Activated T-helper 1 cell treated with anti-CD3 and anti-CD28 coated beads, Interleukin-12 subunit alpha, Interleukin-12 subunit beta, Interleukin-2, Interleukin-4 antibody, amounts not matched to agents 30 ng/mL and 10 ng/mL and 1 ng/mL, durations not matched to agents 14 hours and 24 hours and 36 hours (primary cell): ENCODE results near the gene GMCL2. TPM values are rescaled to one million over a fixed set of nuclear protein-coding genes. Genes with fewer than 3 reads are reported as not detected.
A peak's percentile ranks its signal among the peaks of the same experiment; 100 is the strongest.
"Not testable (repeated sequence)": the region's sequence is repeated elsewhere in the genome, so short reads cannot be mapped to it uniquely, and the experiment has no call there.

Experiments used
- DNase-seq: peaks from one replicate; pipeline ENCODE4 v3.0.0; 2021; ENCODE audit warnings: low spot score
- H3K27ac Mint-ChIP-seq: one replicate; pipeline ENCODE4 v1.8.0; 2021; ENCODE audit warnings: mild to moderate bottlenecking, mixed read lengths
- H3K27me3 Mint-ChIP-seq: one replicate; pipeline ENCODE4 v1.8.0; 2022; ENCODE audit warnings: mild to moderate bottlenecking, moderate library complexity, mixed read lengths; ENCODE audit not compliant: insufficient read depth
- H3K36me3 Mint-ChIP-seq: one replicate; pipeline ENCODE4 v1.8.0; 2021; ENCODE audit warnings: low read depth, mixed read lengths
- H3K4me1 Mint-ChIP-seq: one replicate; pipeline ENCODE4 v1.8.0; 2021; ENCODE audit warnings: low read depth, mixed read lengths
- H3K4me3 Mint-ChIP-seq: one replicate; pipeline ENCODE4 v1.8.0; 2021; ENCODE audit warnings: mild to moderate bottlenecking, moderate library complexity, mixed read lengths
- H3K9me3 Mint-ChIP-seq: one replicate; pipeline ENCODE4 v1.8.0; 2021; ENCODE audit warnings: mixed read lengths
- intact Hi-C: fragments of 100-400 bp; cut with micrococcal nuclease; formaldehyde crosslinking; loops from one replicate; pipeline ENCODE4 v1.15.1; 2024
- total RNA-seq: library from RNA; stranded (reverse); gene quantifications from 2 replicates; pipeline ENCODE4 v1.2.3, GENCODE V29; 2022

GMCL2 gene
- total RNA-seq, 1 donor from 2014 or later, result not detected

- Mint-ChIP-seq H3K4me1 (peaks cover 19% of the 10 kb centered on the region), H3K9me3 (no peaks in the 10 kb centered on the region), H3K4me3 (peak overlapping the region; percentile 37), H3K27ac (no peak overlapping the region), H3K27me3 (peaks cover 4% of the 10 kb centered on the region), H3K36me3 (peaks cover 18% of the 10 kb centered on the region)
- DNase-seq, result no peak
- intact Hi-C loops, result loop anchor here (10.0 kb wide), 2 partner anchors 1177 to 1413 kb away; partner anchors contain the start of gene ZNF346
Measured at GRCh38 chr5:178201927-178202235, 14.7 kb upstream of the GMCL2 start.

- H3K9me3 Mint-ChIP-seq, result no peaks in the 10 kb centered on the region
Measured at GRCh38 chr5:178201221-178201926, 14.2 kb upstream of the GMCL2 start.

GRCh38 chr5:178199581-178200434 lies 12.6 kb upstream of the GMCL2 start:
- Mint-ChIP-seq H3K27me3 (peaks cover 13% of the 10 kb centered on the region), H3K9me3 (no peaks in the 10 kb centered on the region), H3K27ac (no peak overlapping the region), H3K36me3 (peaks cover 3% of the 10 kb centered on the region), H3K4me1 (peaks cover 7% of the 10 kb centered on the region), H3K4me3 (no peak overlapping the region)
- intact Hi-C loops, result loop anchor here (10.0 kb wide), 2 partner anchors 1175 to 1415 kb away; partner anchors contain the start of gene ZNF346
- no peak for DNase-seq

More at GRCh38 chr5:178201221-178201926, 14.2 kb upstream of the GMCL2 start:
- H3K27me3 Mint-ChIP-seq, result peaks cover 7% of the 10 kb centered on the region
- peaks cover 14% of the 10 kb centered on the region for H3K4me1 Mint-ChIP-seq
- no peak overlapping the region for H3K27ac Mint-ChIP-seq
- H3K36me3 Mint-ChIP-seq, result peaks cover 14% of the 10 kb centered on the region
- DNase-seq, result no peak
- no peak overlapping the region for H3K4me3 Mint-ChIP-seq
- intact Hi-C loops, result loop anchor here (10.0 kb wide), 2 partner anchors 1177 to 1413 kb away; partner anchors contain the start of gene ZNF346

GRCh38 chr5:178198706-178199105 lies 11.5 kb upstream of the GMCL2 start:
- H3K27ac Mint-ChIP-seq, result no peak overlapping the region
- H3K4me1 Mint-ChIP-seq, result peaks cover 13% of the 10 kb centered on the region
- intact Hi-C loops, result no loop called here
- H3K4me3 Mint-ChIP-seq, result no peak overlapping the region
- no peaks in the 10 kb centered on the region for H3K9me3 Mint-ChIP-seq
- H3K27me3 Mint-ChIP-seq, result peaks cover 21% of the 10 kb centered on the region
- no peaks in the 10 kb centered on the region for H3K36me3 Mint-ChIP-seq
- DNase-seq, result no peak

- H3K27ac Mint-ChIP-seq, H3K36me3 Mint-ChIP-seq, DNase-seq, intact Hi-C loops, H3K4me3 Mint-ChIP-seq, H3K9me3 Mint-ChIP-seq: not testable (repeated sequence)
- H3K4me1 Mint-ChIP-seq, result peaks cover 17% of the 10 kb centered on the region
- H3K27me3 Mint-ChIP-seq, result peaks cover 23% of the 10 kb centered on the region
Measured at GRCh38 chr5:178198151-178198550, 11.0 kb upstream of the GMCL2 start.

- H3K4me1 Mint-ChIP-seq, result peaks cover 20% of the 10 kb centered on the region
- no peak overlapping the region for H3K27ac Mint-ChIP-seq
- no peaks in the 10 kb centered on the region for H3K9me3 Mint-ChIP-seq
- peaks cover 31% of the 10 kb centered on the region for H3K27me3 Mint-ChIP-seq
- H3K4me3 Mint-ChIP-seq, result no peak overlapping the region
- no peak for DNase-seq
- intact Hi-C loops, result no loop called here
- no peaks in the 10 kb centered on the region for H3K36me3 Mint-ChIP-seq
Measured at GRCh38 chr5:178196986-178197385, 9.8 kb upstream of the GMCL2 start.

GRCh38 chr5:178196281-178196812 lies 9.2 kb upstream of the GMCL2 start:
- Mint-ChIP-seq H3K4me1 (peaks cover 20% of the 10 kb centered on the region), H3K27me3 (peaks cover 31% of the 10 kb centered on the region), H3K4me3 (no peak overlapping the region), H3K36me3 (no peaks in the 10 kb centered on the region), H3K9me3 (no peaks in the 10 kb centered on the region), H3K27ac (no peak overlapping the region)
- intact Hi-C loops, result no loop called here
- DNase-seq, result no peak

GRCh38 chr5:178194026-178194425 lies 6.9 kb upstream of the GMCL2 start:
- H3K36me3 Mint-ChIP-seq, result no peaks in the 10 kb centered on the region
- no peak overlapping the region for H3K27ac Mint-ChIP-seq
- intact Hi-C loops, result no loop called here
- H3K9me3 Mint-ChIP-seq, result no peaks in the 10 kb centered on the region
- H3K4me3 Mint-ChIP-seq, result no peak overlapping the region
- no peak for DNase-seq
- peaks cover 34% of the 10 kb centered on the region for H3K27me3 Mint-ChIP-seq
- peaks cover 20% of the 10 kb centered on the region for H3K4me1 Mint-ChIP-seq

GRCh38 chr5:178193251-178193809 lies 6.2 kb upstream of the GMCL2 start:
- H3K27me3 Mint-ChIP-seq, result peaks cover 34% of the 10 kb centered on the region
- H3K4me3 Mint-ChIP-seq, result no peak overlapping the region
- intact Hi-C loops, result no loop called here
- no peak overlapping the region for H3K27ac Mint-ChIP-seq
- H3K4me1 Mint-ChIP-seq, result peaks cover 20% of the 10 kb centered on the region
- H3K36me3 Mint-ChIP-seq, result no peaks in the 10 kb centered on the region
- no peak for DNase-seq
- H3K9me3 Mint-ChIP-seq, result no peaks in the 10 kb centered on the region

- H3K4me3 Mint-ChIP-seq, result no peak overlapping the region
- no peak for DNase-seq
- H3K36me3 Mint-ChIP-seq, result no peaks in the 10 kb centered on the region
- intact Hi-C loops, result no loop called here
- H3K9me3 Mint-ChIP-seq, result no peaks in the 10 kb centered on the region
- H3K27ac Mint-ChIP-seq, result no peak overlapping the region
- peaks cover 20% of the 10 kb centered on the region for H3K4me1 Mint-ChIP-seq
- peaks cover 34% of the 10 kb centered on the region for H3K27me3 Mint-ChIP-seq
Measured at GRCh38 chr5:178192787-178193186, 5.6 kb upstream of the GMCL2 start.

GRCh38 chr5:178192244-178192643 lies 5.1 kb upstream of the GMCL2 start:
- DNase-seq, result no peak
- peaks cover 20% of the 10 kb centered on the region for H3K4me1 Mint-ChIP-seq
- peaks cover 34% of the 10 kb centered on the region for H3K27me3 Mint-ChIP-seq
- no peak overlapping the region for H3K4me3 Mint-ChIP-seq
- intact Hi-C loops, result no loop called here
- H3K36me3 Mint-ChIP-seq, result no peaks in the 10 kb centered on the region
- H3K9me3 Mint-ChIP-seq, result no peaks in the 10 kb centered on the region
- H3K27ac Mint-ChIP-seq, result no peak overlapping the region

- Mint-ChIP-seq H3K4me1 (peaks cover 20% of the 10 kb centered on the region), H3K36me3 (no peaks in the 10 kb centered on the region), H3K9me3 (no peaks in the 10 kb centered on the region), H3K27ac (no peak overlapping the region), H3K4me3 (no peak overlapping the region), H3K27me3 (peaks cover 32% of the 10 kb centered on the region)
- intact Hi-C loops, result no loop called here
- no peak for DNase-seq
Measured at GRCh38 chr5:178191661-178192060, 4.5 kb upstream of the GMCL2 start.

GRCh38 chr5:178189433-178189832 lies 2.3 kb upstream of the GMCL2 start:
- peaks cover 15% of the 10 kb centered on the region for H3K4me1 Mint-ChIP-seq
- no peak for DNase-seq
- no peak overlapping the region for H3K4me3 Mint-ChIP-seq
- intact Hi-C loops, result no loop called here
- no peaks in the 10 kb centered on the region for H3K36me3 Mint-ChIP-seq
- no peaks in the 10 kb centered on the region for H3K9me3 Mint-ChIP-seq
- no peak overlapping the region for H3K27ac Mint-ChIP-seq
- H3K27me3 Mint-ChIP-seq, result peaks cover 25% of the 10 kb centered on the region
